Activated CD4-positive, alpha-beta memory T cell treated with anti-CD3 and anti-CD28 coated beads for 36 hours (primary cell): ENCODE measurements around the gene CUEDC2. TPM values are rescaled to one million over a fixed set of nuclear protein-coding genes. Genes with fewer than 3 reads are reported as not detected.

Source experiments
- CTCF ChIA-PET: fragments of 350-600 bp; sonication (Branson Sonifier 250); formaldehyde crosslinking; loops from one replicate; lab custom pipeline; 2021; ENCODE audit warnings: antibody characterized with exemption, inconsistent platforms; lab: Charles Lee
- POLR2A ChIA-PET: fragments of 350-600 bp; sonication (Branson Sonifier 250); formaldehyde crosslinking; loops from one replicate; lab custom pipeline; 2021; ENCODE audit warnings: antibody characterized with exemption; lab: Charles Lee
- DNase-seq: peaks from one replicate; pipeline ENCODE4 v3.0.0-alpha.2; 2020
- H3K27ac Mint-ChIP-seq: one replicate; pipeline ENCODE4 v1.8.0; 2021; ENCODE audit warnings: mixed read lengths
- H3K27me3 Mint-ChIP-seq: one replicate; pipeline ENCODE4 v1.8.0; 2021; ENCODE audit warnings: mixed read lengths
- H3K36me3 Mint-ChIP-seq: one replicate; pipeline ENCODE4 v1.8.0; 2021; ENCODE audit warnings: mixed read lengths
- H3K4me1 Mint-ChIP-seq: one replicate; pipeline ENCODE4 v1.8.0; 2021; ENCODE audit warnings: low read depth, mixed read lengths
- H3K4me3 Mint-ChIP-seq: one replicate; pipeline ENCODE4 v1.8.0; 2021; ENCODE audit warnings: mild to moderate bottlenecking, mixed read lengths
- H3K9me3 Mint-ChIP-seq: one replicate; pipeline ENCODE4 v1.8.0; 2021; ENCODE audit warnings: mixed read lengths
- intact Hi-C: fragments of 100-400 bp; cut with micrococcal nuclease; formaldehyde crosslinking; loops from one replicate; pipeline ENCODE4 v1.15.1; 2023
- total RNA-seq, 2 experiments: library from RNA; stranded (reverse); gene quantifications; one replicate each; pipeline ENCODE4 v1.2.3, GENCODE V29; 2021

CUEDC2 gene
- total RNA-seq, 2 experiments from 2014 or later, result 68.6 to 68.9 TPM

GRCh38 chr10:102436312-102436711, 3.9 kb upstream of the CUEDC2 start:
- Mint-ChIP-seq H3K4me1 (peaks cover 48% of the 10 kb centered on the region), H3K9me3 (no peaks in the 10 kb centered on the region), H3K27ac (peak overlapping the region; percentile 91), H3K27me3 (no peaks in the 10 kb centered on the region), H3K4me3 (peak overlapping the region; percentile 75), H3K36me3 (peaks cover 10% of the 10 kb centered on the region)
- no peak for DNase-seq
- intact Hi-C loops, result no loop called here
- ChIA-PET POLR2A (interaction anchor here (1.6 to 5.1 kb wide), 4 partner anchors 14 to 42 kb away, joined by 3 to 56 read pairs (median 24); partner anchors contain the start of genes C10orf95, FBXL15 and NFKB2), CTCF (interaction anchor here (1.4 to 2.4 kb wide), 10 partner anchors 12 to 207 kb away, joined by 3 to 12 read pairs (median 7); partner anchors contain the start of genes C10orf95 and FBXL15)

GRCh38 chr10:102435529-102436233, 3.3 kb upstream of the CUEDC2 start:
- H3K27me3 Mint-ChIP-seq, result no peaks in the 10 kb centered on the region
- CTCF ChIA-PET, result interaction anchor here (1.1 to 2.4 kb wide), 11 partner anchors 12 to 206 kb away, joined by 3 to 12 read pairs (median 7); partner anchors contain the start of genes C10orf95 and FBXL15
- intact Hi-C loops, result no loop called here

GRCh38 chr10:102435133-102435497, 2.7 kb upstream of the CUEDC2 start:
- ChIA-PET CTCF (interaction anchor here (0.9 to 2.4 kb wide), 12 partner anchors 12 to 205 kb away, joined by 3 to 12 read pairs (median 6); partner anchors contain the start of genes C10orf95, FBXL15 and SUFU), POLR2A (interaction anchor here (1.0 to 5.1 kb wide), 4 partner anchors 10 to 41 kb away, joined by 4 to 56 read pairs (median 24); partner anchors contain the start of genes C10orf95, FBXL15 and NFKB2)
- H3K27me3 Mint-ChIP-seq, result no peaks in the 10 kb centered on the region
- intact Hi-C loops, result no loop called here
- H3K4me1 Mint-ChIP-seq, result peaks cover 48% of the 10 kb centered on the region
- peak overlapping the region; percentile 75 for H3K4me3 Mint-ChIP-seq
- H3K27ac Mint-ChIP-seq, result peak overlapping the region; percentile 91
- no peak for DNase-seq
- H3K36me3 Mint-ChIP-seq, result peaks cover 10% of the 10 kb centered on the region
- no peaks in the 10 kb centered on the region for H3K9me3 Mint-ChIP-seq

More at GRCh38 chr10:102435529-102436233, 3.3 kb upstream of the CUEDC2 start:
- Mint-ChIP-seq H3K4me3 (peak overlapping the region; percentile 75), H3K9me3 (no peaks in the 10 kb centered on the region), H3K36me3 (peaks cover 10% of the 10 kb centered on the region), H3K4me1 (peaks cover 48% of the 10 kb centered on the region), H3K27ac (peak overlapping the region; percentile 91)
- DNase-seq, result peak; percentile 69
- POLR2A ChIA-PET, result interaction anchor here (1.6 to 5.1 kb wide), 4 partner anchors 14 to 41 kb away, joined by 3 to 56 read pairs (median 24); partner anchors contain the start of genes C10orf95, FBXL15 and NFKB2

GRCh38 chr10:102434394-102435132, 2.2 kb upstream of the CUEDC2 start:
- H3K4me1 Mint-ChIP-seq, result peaks cover 48% of the 10 kb centered on the region
- H3K4me3 Mint-ChIP-seq, result peak overlapping the region; percentile 75
- no peak for DNase-seq
- ChIA-PET POLR2A (interaction anchor here (1.0 to 5.1 kb wide), 4 partner anchors 10 to 40 kb away, joined by 4 to 56 read pairs (median 24); partner anchors contain the start of genes C10orf95, FBXL15 and NFKB2), CTCF (interaction anchor here (0.9 to 2.4 kb wide), 11 partner anchors 11 to 149 kb away, joined by 3 to 12 read pairs (median 6); partner anchors contain the start of genes C10orf95, FBXL15 and SUFU)
- H3K27me3 Mint-ChIP-seq, result no peaks in the 10 kb centered on the region
- intact Hi-C loops, result loop anchor here (5.0 kb wide), 2 partner anchors 213 to 278 kb away; partner anchors contain the start of genes ARL3 and SFXN2
- no peaks in the 10 kb centered on the region for H3K9me3 Mint-ChIP-seq
- H3K36me3 Mint-ChIP-seq, result peaks cover 10% of the 10 kb centered on the region
- H3K27ac Mint-ChIP-seq, result peak overlapping the region; percentile 91

GRCh38 chr10:102433619-102434046, 1.3 kb upstream of the CUEDC2 start:
- intact Hi-C loops, result loop anchor here (5.0 kb wide), 2 partner anchors 214 to 279 kb away; partner anchors contain the start of genes ARL3 and SFXN2
- no peak for DNase-seq
- peak overlapping the region; percentile 12 for H3K4me3 Mint-ChIP-seq
- peaks cover 47% of the 10 kb centered on the region for H3K4me1 Mint-ChIP-seq
- ChIA-PET POLR2A (interaction anchor here (1.9 to 5.1 kb wide), 4 partner anchors 12 to 39 kb away, joined by 9 to 56 read pairs (median 28); partner anchors contain the start of genes C10orf95, FBXL15 and NFKB2), CTCF (interaction anchor here (1.0 to 2.5 kb wide), 6 partner anchors 17 to 203 kb away, joined by 3 to 12 read pairs (median 6); partner anchors contain the start of genes ACTR1A and C10orf95)
- no peaks in the 10 kb centered on the region for H3K27me3 Mint-ChIP-seq
- H3K36me3 Mint-ChIP-seq, result peaks cover 10% of the 10 kb centered on the region
- peak overlapping the region; percentile 88 for H3K27ac Mint-ChIP-seq
- H3K9me3 Mint-ChIP-seq, result no peaks in the 10 kb centered on the region

- peaks cover 45% of the 10 kb centered on the region for H3K4me1 Mint-ChIP-seq
- DNase-seq, result no peak
- H3K27ac Mint-ChIP-seq, result peak overlapping the region; percentile 88
- H3K9me3 Mint-ChIP-seq, result no peaks in the 10 kb centered on the region
- peak overlapping the region; percentile 84 for H3K4me3 Mint-ChIP-seq
- peaks cover 6% of the 10 kb centered on the region for H3K36me3 Mint-ChIP-seq
- ChIA-PET CTCF (interaction anchor here (0.7 to 3.5 kb wide), 8 partner anchors 10 to 201 kb away, joined by 3 to 36 read pairs (median 6); partner anchors contain the start of genes C10orf95 and FBXL15), POLR2A (interaction anchor here (0.6 to 5.1 kb wide), 7 partner anchors 10 to 333 kb away, joined by 3 to 56 read pairs (median 6); partner anchors contain the start of genes C10orf95, FBXL15, GBF1 and NFKB2)
- no peaks in the 10 kb centered on the region for H3K27me3 Mint-ChIP-seq
- intact Hi-C loops, result loop anchor here (1.0 to 5.0 kb wide), 6 partner anchors 10 to 281 kb away; partner anchors contain the start of genes ACTR1A, ARL3 and SFXN2
Measured at GRCh38 chr10:102431452-102432124, 786 bp downstream of the CUEDC2 start.

GRCh38 chr10:102429468-102429867, 2.9 kb downstream of the CUEDC2 start:
- no peak for DNase-seq
- H3K9me3 Mint-ChIP-seq, result no peaks in the 10 kb centered on the region
- no peak overlapping the region for H3K27ac Mint-ChIP-seq
- CTCF ChIA-PET, result no interaction called here
- peaks cover 2% of the 10 kb centered on the region for H3K36me3 Mint-ChIP-seq
- POLR2A ChIA-PET, result no interaction called here
- H3K27me3 Mint-ChIP-seq, result no peaks in the 10 kb centered on the region
- H3K4me3 Mint-ChIP-seq, result no peak overlapping the region
- peaks cover 34% of the 10 kb centered on the region for H3K4me1 Mint-ChIP-seq
- intact Hi-C loops, result no loop called here

- Mint-ChIP-seq H3K9me3 (no peaks in the 10 kb centered on the region), H3K27me3 (no peaks in the 10 kb centered on the region), H3K4me1 (peaks cover 32% of the 10 kb centered on the region), H3K36me3 (peaks cover 7% of the 10 kb centered on the region), H3K27ac (no peak overlapping the region), H3K4me3 (no peak overlapping the region)
- POLR2A ChIA-PET, result no interaction called here
- intact Hi-C loops, result no loop called here
- CTCF ChIA-PET, result interaction anchor here (1.0 to 1.1 kb wide), 3 partner anchors 27 to 196 kb away, joined by 3 read pairs; no protein-coding TSS in a partner anchor
- DNase-seq, result no peak
Measured at GRCh38 chr10:102426803-102427287, 5.5 kb downstream of the CUEDC2 start.

GRCh38 chr10:102425444-102425843, 6.9 kb downstream of the CUEDC2 start:
- ChIA-PET POLR2A (interaction anchor here (1.0 kb wide), 1 partner anchor 9 kb away, joined by 4 read pairs; no protein-coding TSS in a partner anchor), CTCF (interaction anchor here (1.1 kb wide), 1 partner anchor 32 kb away, joined by 3 read pairs; no protein-coding TSS in a partner anchor)
- no peak for DNase-seq
- Mint-ChIP-seq H3K9me3 (no peaks in the 10 kb centered on the region), H3K4me3 (no peak overlapping the region), H3K36me3 (peaks cover 9% of the 10 kb centered on the region), H3K27me3 (no peaks in the 10 kb centered on the region), H3K4me1 (peaks cover 31% of the 10 kb centered on the region), H3K27ac (peak overlapping the region; percentile 18)
- intact Hi-C loops, result no loop called here

GRCh38 chr10:102424916-102425315, 7.5 kb downstream of the CUEDC2 start:
- Mint-ChIP-seq H3K4me1 (peaks cover 36% of the 10 kb centered on the region), H3K36me3 (peaks cover 9% of the 10 kb centered on the region), H3K9me3 (no peaks in the 10 kb centered on the region), H3K27ac (no peak overlapping the region), H3K27me3 (no peaks in the 10 kb centered on the region), H3K4me3 (no peak overlapping the region)
- DNase-seq, result no peak
- CTCF ChIA-PET, result interaction anchor here (1.0 to 6.0 kb wide), 2 partner anchors 20 to 28 kb away, joined by 3 to 125 read pairs; partner anchors contain the start of gene NFKB2
- POLR2A ChIA-PET, result interaction anchor here (1.0 to 5.6 kb wide), 2 partner anchors 10 to 28 kb away, joined by 4 to 84 read pairs; partner anchors contain the start of gene NFKB2
- intact Hi-C loops, result loop anchor here (5.0 kb wide), 2 partner anchors 52 to 273 kb away; partner anchors contain the start of gene NOLC1
